HepG2 (cell line): ENCODE measurements around the gene HES6. TPM values are rescaled to one million over a fixed set of nuclear protein-coding genes. Genes with fewer than 3 reads are reported as not detected.

Experiments
- ATM ChIP-seq: fragments of 450-650 bp; IDR thresholded peaks from 2 replicates; pipeline ENCODE4 v1.7.1; 2017; ENCODE audit warnings: mild to moderate bottlenecking, borderline replicate concordance
- RFXAP ChIP-seq: sonication (generic); formaldehyde crosslinking; IDR thresholded peaks from 2 replicates; pipeline ENCODE4 v1.4.0; 2020; ENCODE audit warnings: missing genetic modification reagents, borderline replicate concordance
- ZSCAN12 ChIP-seq: sonication (generic); formaldehyde crosslinking; IDR thresholded peaks from 2 replicates; pipeline ENCODE4 v1.9.0; 2021; ENCODE audit warnings: mild to moderate bottlenecking, missing genetic modification reagents
- polyA plus RNA-seq, 8 experiments: library from polyadenylated mRNA; depleted of rRNA in 3 of 8; stranded (reverse) in 7 of 8; unstranded in 1 of 8; fragments of >200 nt; fragmentation: Illumina TruSeq in 4 of 8; extraction: Trizol in 4 of 8; gene quantifications; 2 replicates each; pipeline versions ENCODE4 v1.2.1 to v1.2.3, GENCODE V29; 2011 to 2016; ENCODE audit warnings: low read depth in 4 of 8, missing spikeins in 1 of 8, mixed read lengths in 1 of 8; ENCODE audit not compliant: insufficient read depth in 1 of 8
- total RNA-seq, 5 experiments: library from RNA; depleted of rRNA; stranded (reverse); fragments of >200 nt; fragmentation: Illumina TruSeq; extraction: Trizol; gene quantifications; 2 replicates each; pipeline ENCODE4 v1.2.3, GENCODE V29; 2016; ENCODE audit warnings: low read depth in 1 of 5
- TF ChIP-seq, protein P1 (sequence below), 2 experiments: fragments of 450-650 bp in 1 of 2; sonication (generic) in 1 of 2; formaldehyde crosslinking in 1 of 2; IDR thresholded peaks; 2 replicates each; pipeline versions ENCODE4 v1.6.1 to v1.8.0; 2016 to 2022; ENCODE audit warnings: antibody characterized with exemption in 1 of 2, mild to moderate bottlenecking in 1 of 2, missing genetic modification reagents in 1 of 2
- TF ChIP-seq, protein P2 (sequence below): sonication (generic); formaldehyde crosslinking; IDR thresholded peaks from 2 replicates; pipeline ENCODE4 v1.4.0; 2020; ENCODE audit warnings: missing genetic modification reagents, borderline replicate concordance
- TF ChIP-seq, protein P3 (sequence below): sonication (generic); formaldehyde crosslinking; IDR thresholded peaks from 2 replicates; pipeline ENCODE4 v1.5.0; 2020; ENCODE audit warnings: missing genetic modification reagents
- TF ChIP-seq, protein P4 (sequence below): sonication (generic); formaldehyde crosslinking; IDR thresholded peaks from 2 replicates; pipeline ENCODE4 v1.4.0; 2020; ENCODE audit warnings: mild to moderate bottlenecking, missing genetic modification reagents
- TF ChIP-seq, protein P5 (sequence below): sonication (generic); formaldehyde crosslinking; IDR thresholded peaks from 2 replicates; pipeline ENCODE4 v1.4.0; 2020; ENCODE audit warnings: missing genetic modification reagents, borderline replicate concordance

The HES6 gene
- total and polyA plus RNA-seq, 2 of the 13 experiments (the other 11 are each of a cell fraction or from before 2014, with no cell fraction given) = 19.5 to 82.8 TPM

DNA sequence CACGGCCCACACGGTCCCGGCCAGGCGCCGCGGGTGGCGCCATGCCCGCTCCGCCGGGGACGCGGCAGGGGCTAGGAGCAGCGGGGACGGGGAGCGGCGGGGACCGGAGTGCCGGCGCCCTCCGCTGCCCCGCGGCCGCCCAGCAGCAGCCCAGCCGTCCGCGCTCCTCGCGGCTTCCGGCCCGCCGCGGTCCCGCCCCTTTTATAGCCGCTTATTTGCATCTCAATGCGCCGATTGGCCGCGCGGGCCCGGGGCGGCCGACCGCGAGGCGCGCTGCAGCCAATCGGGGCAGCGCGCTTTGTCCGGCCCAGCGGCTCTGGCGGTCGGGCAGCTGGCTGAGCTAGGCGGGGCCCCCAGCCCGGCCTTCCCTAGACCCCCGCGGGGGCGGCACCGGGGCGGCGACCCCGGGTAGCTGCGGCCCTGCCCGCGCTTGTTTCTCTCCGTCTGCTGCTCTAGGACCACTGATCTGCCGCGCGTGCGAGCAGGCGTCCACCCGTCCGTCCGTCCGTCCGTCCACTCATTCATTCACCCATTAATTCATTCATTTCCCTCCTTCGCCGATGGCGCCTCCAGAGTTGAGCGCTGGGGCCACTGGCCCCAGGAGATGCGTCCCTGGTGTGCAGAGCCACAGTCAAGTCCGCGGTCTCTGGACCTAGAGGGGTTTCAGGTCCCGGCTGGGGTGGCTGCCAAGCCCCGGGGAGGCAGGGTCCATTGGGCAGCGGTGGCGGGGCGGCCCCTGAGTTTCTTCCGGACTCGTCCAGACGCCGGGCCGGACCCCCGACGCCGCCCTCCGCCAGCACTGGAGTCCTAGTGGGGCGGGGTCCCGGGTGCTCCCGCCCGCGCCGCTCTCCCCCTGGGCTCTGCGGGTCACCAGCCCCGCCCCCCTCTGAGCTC lies at the start of gene HES6 (continued):
- TF ChIP-seq, protein P1, sequence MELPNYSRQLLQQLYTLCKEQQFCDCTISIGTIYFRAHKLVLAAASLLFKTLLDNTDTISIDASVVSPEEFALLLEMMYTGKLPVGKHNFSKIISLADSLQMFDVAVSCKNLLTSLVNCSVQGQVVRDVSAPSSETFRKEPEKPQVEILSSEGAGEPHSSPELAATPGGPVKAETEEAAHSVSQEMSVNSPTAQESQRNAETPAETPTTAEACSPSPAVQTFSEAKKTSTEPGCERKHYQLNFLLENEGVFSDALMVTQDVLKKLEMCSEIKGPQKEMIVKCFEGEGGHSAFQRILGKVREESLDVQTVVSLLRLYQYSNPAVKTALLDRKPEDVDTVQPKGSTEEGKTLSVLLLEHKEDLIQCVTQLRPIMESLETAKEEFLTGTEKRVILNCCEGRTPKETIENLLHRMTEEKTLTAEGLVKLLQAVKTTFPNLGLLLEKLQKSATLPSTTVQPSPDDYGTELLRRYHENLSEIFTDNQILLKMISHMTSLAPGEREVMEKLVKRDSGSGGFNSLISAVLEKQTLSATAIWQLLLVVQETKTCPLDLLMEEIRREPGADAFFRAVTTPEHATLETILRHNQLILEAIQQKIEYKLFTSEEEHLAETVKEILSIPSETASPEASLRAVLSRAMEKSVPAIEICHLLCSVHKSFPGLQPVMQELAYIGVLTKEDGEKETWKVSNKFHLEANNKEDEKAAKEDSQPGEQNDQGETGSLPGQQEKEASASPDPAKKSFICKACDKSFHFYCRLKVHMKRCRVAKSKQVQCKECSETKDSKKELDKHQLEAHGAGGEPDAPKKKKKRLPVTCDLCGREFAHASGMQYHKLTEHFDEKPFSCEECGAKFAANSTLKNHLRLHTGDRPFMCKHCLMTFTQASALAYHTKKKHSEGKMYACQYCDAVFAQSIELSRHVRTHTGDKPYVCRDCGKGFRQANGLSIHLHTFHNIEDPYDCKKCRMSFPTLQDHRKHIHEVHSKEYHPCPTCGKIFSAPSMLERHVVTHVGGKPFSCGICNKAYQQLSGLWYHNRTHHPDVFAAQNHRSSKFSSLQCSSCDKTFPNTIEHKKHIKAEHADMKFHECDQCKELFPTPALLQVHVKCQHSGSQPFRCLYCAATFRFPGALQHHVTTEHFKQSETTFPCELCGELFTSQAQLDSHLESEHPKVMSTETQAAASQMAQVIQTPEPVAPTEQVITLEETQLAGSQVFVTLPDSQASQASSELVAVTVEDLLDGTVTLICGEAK (IDR thresholded peaks at IDR 0.05) = no peak
- TF ChIP-seq, protein P1 (CRISPR knock-in tag; IDR thresholded peaks at IDR 0.05) = no peak
- TF ChIP-seq RFXAP (CRISPR knock-in tag) (peak; percentile 23; the same call in 1 of the 2 replicates), ZSCAN12 (no peak), ATM (no peak)
- TF ChIP-seq, protein P2, sequence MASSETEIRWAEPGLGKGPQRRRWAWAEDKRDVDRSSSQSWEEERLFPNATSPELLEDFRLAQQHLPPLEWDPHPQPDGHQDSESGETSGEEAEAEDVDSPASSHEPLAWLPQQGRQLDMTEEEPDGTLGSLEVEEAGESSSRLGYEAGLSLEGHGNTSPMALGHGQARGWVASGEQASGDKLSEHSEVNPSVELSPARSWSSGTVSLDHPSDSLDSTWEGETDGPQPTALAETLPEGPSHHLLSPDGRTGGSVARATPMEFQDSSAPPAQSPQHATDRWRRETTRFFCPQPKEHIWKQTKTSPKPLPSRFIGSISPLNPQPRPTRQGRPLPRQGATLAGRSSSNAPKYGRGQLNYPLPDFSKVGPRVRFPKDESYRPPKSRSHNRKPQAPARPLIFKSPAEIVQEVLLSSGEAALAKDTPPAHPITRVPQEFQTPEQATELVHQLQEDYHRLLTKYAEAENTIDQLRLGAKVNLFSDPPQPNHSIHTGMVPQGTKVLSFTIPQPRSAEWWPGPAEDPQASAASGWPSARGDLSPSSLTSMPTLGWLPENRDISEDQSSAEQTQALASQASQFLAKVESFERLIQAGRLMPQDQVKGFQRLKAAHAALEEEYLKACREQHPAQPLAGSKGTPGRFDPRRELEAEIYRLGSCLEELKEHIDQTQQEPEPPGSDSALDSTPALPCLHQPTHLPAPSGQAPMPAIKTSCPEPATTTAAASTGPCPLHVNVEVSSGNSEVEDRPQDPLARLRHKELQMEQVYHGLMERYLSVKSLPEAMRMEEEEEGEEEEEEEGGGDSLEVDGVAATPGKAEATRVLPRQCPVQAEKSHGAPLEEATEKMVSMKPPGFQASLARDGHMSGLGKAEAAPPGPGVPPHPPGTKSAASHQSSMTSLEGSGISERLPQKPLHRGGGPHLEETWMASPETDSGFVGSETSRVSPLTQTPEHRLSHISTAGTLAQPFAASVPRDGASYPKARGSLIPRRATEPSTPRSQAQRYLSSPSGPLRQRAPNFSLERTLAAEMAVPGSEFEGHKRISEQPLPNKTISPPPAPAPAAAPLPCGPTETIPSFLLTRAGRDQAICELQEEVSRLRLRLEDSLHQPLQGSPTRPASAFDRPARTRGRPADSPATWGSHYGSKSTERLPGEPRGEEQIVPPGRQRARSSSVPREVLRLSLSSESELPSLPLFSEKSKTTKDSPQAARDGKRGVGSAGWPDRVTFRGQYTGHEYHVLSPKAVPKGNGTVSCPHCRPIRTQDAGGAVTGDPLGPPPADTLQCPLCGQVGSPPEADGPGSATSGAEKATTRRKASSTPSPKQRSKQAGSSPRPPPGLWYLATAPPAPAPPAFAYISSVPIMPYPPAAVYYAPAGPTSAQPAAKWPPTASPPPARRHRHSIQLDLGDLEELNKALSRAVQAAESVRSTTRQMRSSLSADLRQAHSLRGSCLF (CRISPR knock-in tag) = no peak
- TF ChIP-seq, protein P3, sequence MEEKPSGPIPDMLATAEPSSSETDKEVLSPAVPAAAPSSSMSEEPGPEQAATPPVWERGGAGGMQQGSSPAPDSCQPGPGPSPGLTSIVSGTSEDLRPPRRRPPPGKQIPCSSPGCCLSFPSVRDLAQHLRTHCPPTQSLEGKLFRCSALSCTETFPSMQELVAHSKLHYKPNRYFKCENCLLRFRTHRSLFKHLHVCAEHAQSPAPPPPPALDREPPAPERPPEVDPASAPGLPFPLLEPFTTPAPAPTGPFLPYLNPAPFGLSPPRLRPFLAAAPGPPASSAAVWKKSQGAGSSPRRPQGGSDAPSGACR (CRISPR knock-in tag) = no peak
- TF ChIP-seq, protein P4, sequence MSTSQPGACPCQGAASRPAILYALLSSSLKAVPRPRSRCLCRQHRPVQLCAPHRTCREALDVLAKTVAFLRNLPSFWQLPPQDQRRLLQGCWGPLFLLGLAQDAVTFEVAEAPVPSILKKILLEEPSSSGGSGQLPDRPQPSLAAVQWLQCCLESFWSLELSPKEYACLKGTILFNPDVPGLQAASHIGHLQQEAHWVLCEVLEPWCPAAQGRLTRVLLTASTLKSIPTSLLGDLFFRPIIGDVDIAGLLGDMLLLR (CRISPR knock-in tag) = peak; percentile 41; the same call in 1 of the 2 replicates
- TF ChIP-seq, protein P5, sequence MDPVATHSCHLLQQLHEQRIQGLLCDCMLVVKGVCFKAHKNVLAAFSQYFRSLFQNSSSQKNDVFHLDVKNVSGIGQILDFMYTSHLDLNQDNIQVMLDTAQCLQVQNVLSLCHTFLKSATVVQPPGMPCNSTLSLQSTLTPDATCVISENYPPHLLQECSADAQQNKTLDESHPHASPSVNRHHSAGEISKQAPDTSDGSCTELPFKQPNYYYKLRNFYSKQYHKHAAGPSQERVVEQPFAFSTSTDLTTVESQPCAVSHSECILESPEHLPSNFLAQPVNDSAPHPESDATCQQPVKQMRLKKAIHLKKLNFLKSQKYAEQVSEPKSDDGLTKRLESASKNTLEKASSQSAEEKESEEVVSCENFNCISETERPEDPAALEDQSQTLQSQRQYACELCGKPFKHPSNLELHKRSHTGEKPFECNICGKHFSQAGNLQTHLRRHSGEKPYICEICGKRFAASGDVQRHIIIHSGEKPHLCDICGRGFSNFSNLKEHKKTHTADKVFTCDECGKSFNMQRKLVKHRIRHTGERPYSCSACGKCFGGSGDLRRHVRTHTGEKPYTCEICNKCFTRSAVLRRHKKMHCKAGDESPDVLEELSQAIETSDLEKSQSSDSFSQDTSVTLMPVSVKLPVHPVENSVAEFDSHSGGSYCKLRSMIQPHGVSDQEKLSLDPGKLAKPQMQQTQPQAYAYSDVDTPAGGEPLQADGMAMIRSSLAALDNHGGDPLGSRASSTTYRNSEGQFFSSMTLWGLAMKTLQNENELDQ (CRISPR knock-in tag) = no peak
